SK-N-SH treated with all-trans-retinoic acid at 6 μM for 48 hours (cell line): ENCODE results near the gene DENND4C.

ENCODE experiments used
- ARNTL ChIP-seq: fragments of 450-650 bp; formaldehyde crosslinking; IDR thresholded peaks from 2 replicates; pipeline ENCODE4 v1.5.0; 2020; ENCODE audit warnings: low read depth, mild to moderate bottlenecking, moderate library complexity, borderline replicate concordance
- ESRRG ChIP-seq: fragments of 250-450 bp; sonication (Bioruptor Pico); IDR thresholded peaks from 2 replicates; pipeline ENCODE4 v1.6.1; 2021; ENCODE audit warnings: mild to moderate bottlenecking
- OSR1 ChIP-seq: fragments of 250-450 bp; sonication (Bioruptor Pico); IDR thresholded peaks from 2 replicates; pipeline ENCODE4 v1.8.0; 2022; ENCODE audit warnings: moderate library complexity, mild to moderate bottlenecking, inconsistent platforms
- PPARA ChIP-seq: fragments of 250-450 bp; sonication (Bioruptor Pico); IDR thresholded peaks from 2 replicates; pipeline ENCODE4 v1.5.0; 2020; ENCODE audit warnings: mild to moderate bottlenecking, borderline replicate concordance
- RARB ChIP-seq: fragments of 250-450 bp; sonication (Bioruptor Pico); IDR thresholded peaks from 2 replicates; pipeline ENCODE4 v1.8.0; 2021; ENCODE audit warnings: mild to moderate bottlenecking, moderate library complexity
- SNAI2 ChIP-seq: fragments of 250-450 bp; sonication (Bioruptor Pico); IDR thresholded peaks from 2 replicates; pipeline ENCODE4 v1.5.0; 2020; ENCODE audit warnings: mild to moderate bottlenecking, moderate library complexity
- TCF4 ChIP-seq: fragments of 250-450 bp; sonication (Bioruptor Pico); IDR thresholded peaks from 2 replicates; pipeline ENCODE4 v1.8.0; 2021; ENCODE audit warnings: mild to moderate bottlenecking, moderate library complexity, borderline replicate concordance
- TOX ChIP-seq: fragments of 250-450 bp; sonication (Bioruptor Pico); IDR thresholded peaks from 2 replicates; pipeline ENCODE4 v1.8.0; 2021; ENCODE audit warnings: mild to moderate bottlenecking, moderate library complexity, borderline replicate concordance
- TSHZ2 ChIP-seq: fragments of 250-450 bp; sonication (Bioruptor Pico); IDR thresholded peaks from 2 replicates; pipeline ENCODE4 v1.5.0; 2020; ENCODE audit warnings: mild to moderate bottlenecking, moderate library complexity
- ZC3H10 ChIP-seq: fragments of 250-450 bp; sonication (Bioruptor Pico); IDR thresholded peaks from 2 replicates; pipeline ENCODE4 v1.5.1; 2021; ENCODE audit warnings: mild to moderate bottlenecking, moderate library complexity
- ZFP3 ChIP-seq: fragments of 250-450 bp; sonication (Bioruptor Pico); IDR thresholded peaks from 2 replicates; pipeline ENCODE4 v1.5.0; 2020; ENCODE audit warnings: mild to moderate bottlenecking, moderate library complexity
- ZFP30 ChIP-seq: fragments of 450-650 bp; formaldehyde crosslinking; IDR thresholded peaks from 2 replicates; pipeline ENCODE4 v1.5.0; 2022; ENCODE audit warnings: mild to moderate bottlenecking, moderate library complexity
- ZNF8 ChIP-seq: fragments of 450-650 bp; formaldehyde crosslinking; IDR thresholded peaks from 2 replicates; pipeline ENCODE4 v1.5.0; 2020; ENCODE audit warnings: mild to moderate bottlenecking, moderate library complexity
- TF ChIP-seq, protein P1 (sequence below): fragments of 250-450 bp; sonication (Bioruptor Pico); IDR thresholded peaks from 2 replicates; pipeline ENCODE4 v1.5.1; 2020; ENCODE audit warnings: low read depth, mild to moderate bottlenecking, moderate library complexity

DNA sequence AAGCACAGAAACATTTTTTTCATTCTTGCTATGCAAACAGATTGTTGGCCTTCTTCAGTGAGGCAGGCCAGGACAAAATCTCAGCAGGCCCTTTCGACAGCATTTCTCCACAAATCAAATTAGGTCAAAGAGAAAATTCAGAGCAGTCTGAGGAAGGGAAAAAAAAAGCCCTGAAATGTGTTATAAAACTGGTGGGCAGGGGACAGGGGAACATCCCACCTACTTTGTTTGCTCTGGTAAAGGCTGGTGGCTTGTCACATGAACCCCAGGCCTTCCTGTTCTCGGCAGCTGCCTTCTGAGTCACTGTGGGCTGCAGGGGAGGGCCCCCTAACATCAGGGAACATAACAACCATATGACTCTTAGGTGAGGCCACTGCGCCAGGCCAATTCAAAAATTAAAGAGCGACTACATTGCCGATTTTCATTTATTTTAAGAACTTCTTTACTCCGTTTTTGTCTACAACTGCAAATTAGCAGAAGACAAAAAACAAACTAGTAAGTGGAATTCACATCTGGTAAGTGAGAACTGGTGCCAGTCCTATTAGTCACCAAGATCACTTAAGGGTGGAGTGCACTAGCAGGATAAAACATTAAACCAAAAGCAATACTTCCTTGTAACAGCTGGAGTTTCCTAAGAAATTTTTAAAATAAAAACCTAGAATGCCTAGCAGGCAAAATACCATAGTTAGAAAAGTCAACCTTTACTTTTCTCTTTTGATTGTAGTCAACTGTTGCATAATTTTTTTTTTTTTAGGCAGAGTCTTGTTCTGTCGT lies 46.2 kb upstream of the DENND4C start:
- TF ChIP-seq ZNF8 (CRISPR knock-in tag) = peak; percentile 60; the same call in 1 of the 2 replicates
- TF ChIP-seq, protein P1, sequence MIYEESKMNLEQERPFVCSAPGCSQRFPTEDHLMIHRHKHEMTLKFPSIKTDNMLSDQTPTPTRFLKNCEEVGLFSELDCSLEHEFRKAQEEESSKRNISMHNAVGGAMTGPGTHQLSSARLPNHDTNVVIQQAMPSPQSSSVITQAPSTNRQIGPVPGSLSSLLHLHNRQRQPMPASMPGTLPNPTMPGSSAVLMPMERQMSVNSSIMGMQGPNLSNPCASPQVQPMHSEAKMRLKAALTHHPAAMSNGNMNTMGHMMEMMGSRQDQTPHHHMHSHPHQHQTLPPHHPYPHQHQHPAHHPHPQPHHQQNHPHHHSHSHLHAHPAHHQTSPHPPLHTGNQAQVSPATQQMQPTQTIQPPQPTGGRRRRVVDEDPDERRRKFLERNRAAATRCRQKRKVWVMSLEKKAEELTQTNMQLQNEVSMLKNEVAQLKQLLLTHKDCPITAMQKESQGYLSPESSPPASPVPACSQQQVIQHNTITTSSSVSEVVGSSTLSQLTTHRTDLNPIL = no peak
- no peak for TF ChIP-seq ZC3H10 (CRISPR knock-in tag)
- no peak for TF ChIP-seq PPARA (CRISPR knock-in tag)
- no peak for TF ChIP-seq ZFP3
- TF ChIP-seq TOX (CRISPR knock-in tag) = no peak
- no peak; the same call in 1 of the 2 replicates for TF ChIP-seq SNAI2 (CRISPR knock-in tag)
- no peak for TF ChIP-seq TSHZ2 (CRISPR knock-in tag)
- TF ChIP-seq RARB (CRISPR knock-in tag) = no peak
- no peak for TF ChIP-seq ZFP30 (CRISPR knock-in tag)
- no peak for TF ChIP-seq ESRRG (CRISPR knock-in tag)
- no peak for TF ChIP-seq TCF4
- TF ChIP-seq OSR1 (CRISPR knock-in tag) = no peak
- no peak for TF ChIP-seq ARNTL (CRISPR knock-in tag)
